Upper lobe of right lung (tissue), 1 donor: Measurements from ENCODE around the gene SWT1. TPM values are rescaled to one million over a fixed set of nuclear protein-coding genes. Genes with fewer than 3 reads are reported as not detected.

Experiments
- ATAC-seq: fragments of 200-7000 bp; cut with Tn5 transposase; one replicate; pipeline ENCODE4 v1.9.1; 2020; ENCODE audit warnings: mild to moderate bottlenecking, moderate library complexity
- DNase-seq: peaks from one replicate; pipeline ENCODE4 v3.0.0-alpha.2; 2020
- H3K27ac ChIP-seq: fragments of 200-600 bp; one replicate; pipeline ENCODE4 v1.8.0; 2022
- H3K27me3 ChIP-seq: fragments of 200-600 bp; one replicate; pipeline ENCODE4 v1.8.0; 2022; ENCODE audit warnings: mild to moderate bottlenecking
- H3K36me3 ChIP-seq: fragments of 200-600 bp; one replicate; pipeline ENCODE4 v1.8.0; 2022
- H3K4me1 ChIP-seq: fragments of 200-600 bp; one replicate; pipeline ENCODE4 v1.8.0; 2022
- H3K4me3 ChIP-seq: fragments of 200-600 bp; one replicate; pipeline ENCODE4 v1.8.0; 2022; ENCODE audit warnings: mild to moderate bottlenecking
- H3K9me3 ChIP-seq: fragments of 200-600 bp; one replicate; pipeline ENCODE4 v1.8.0; 2022
- CTCF ChIP-seq: fragments of 200-600 bp; IDR thresholded peaks from one replicate; pipeline ENCODE4 v1.8.0; 2022; ENCODE audit warnings: antibody characterized with exemption
- intact Hi-C: fragments of 100-400 bp; cut with DNase I; formaldehyde crosslinking; loops from one replicate; pipeline ENCODE4 v1.11.0; 2022
- total RNA-seq: library from RNA; stranded (reverse); fragmentation: NEBNext Ultra II Directional; extraction: Animal tissue kit (Norgen Biotek cat#: 25700); gene quantifications from one replicate; pipeline ENCODE4 v1.2.1, GENCODE V29; 2021
- donor health status: DM: no; HTN: yes; CAD: no; lungs with severe emphysema.

Gene SWT1
- total RNA-seq, 1 donor from 2014 or later = 7.2 TPM

DNA sequence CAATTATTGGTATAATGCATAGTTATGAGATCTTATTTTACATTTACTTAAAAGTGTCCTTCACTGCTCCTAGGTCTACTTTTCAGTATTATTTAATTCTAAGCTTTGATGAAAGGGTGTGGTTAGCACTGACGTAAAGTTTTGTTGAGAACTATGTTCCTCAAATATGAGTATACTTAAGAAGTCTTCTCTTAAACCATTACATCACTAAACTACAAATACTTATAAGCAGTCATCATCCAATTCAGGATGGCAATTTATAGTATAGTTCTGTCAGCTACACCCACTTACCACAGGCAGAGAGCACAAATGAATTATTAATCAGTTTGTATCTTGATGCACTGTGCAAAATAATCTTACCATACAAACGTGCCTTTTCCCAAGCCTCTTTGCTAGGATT lies 27.3 kb upstream of the SWT1 start:
- ATAC-seq = no peak
- peaks cover 70% of the 10 kb centered on the region for H3K36me3 ChIP-seq
- no peak for TF ChIP-seq CTCF

GRCh38 chr1:185132534-185132933 lies 24.4 kb upstream of the SWT1 start:
- H3K36me3 ChIP-seq = peaks cover 71% of the 10 kb centered on the region
- no peaks in the 10 kb centered on the region for H3K9me3 ChIP-seq
- ATAC-seq (no peak), DNase-seq (no peak)
- H3K27me3 ChIP-seq = no peaks in the 10 kb centered on the region
- no peak overlapping the region for H3K4me3 ChIP-seq
- TF ChIP-seq CTCF = no peak
- intact Hi-C loops = no loop called here
- H3K4me1 ChIP-seq = no peaks in the 10 kb centered on the region
- no peak overlapping the region for H3K27ac ChIP-seq

More for the DNA sequence above, 27.3 kb upstream of the SWT1 start:
- Histone ChIP-seq H3K27ac (no peak overlapping the region), H3K4me3 (no peak overlapping the region), H3K9me3 (no peaks in the 10 kb centered on the region), H3K4me1 (no peaks in the 10 kb centered on the region), H3K27me3 (no peaks in the 10 kb centered on the region)
- DNase-seq = no peak
- intact Hi-C loops = no loop called here

GRCh38 chr1:185137896-185138545 lies 18.9 kb upstream of the SWT1 start:
- intact Hi-C loops = no loop called here
- Histone ChIP-seq H3K4me1 (no peaks in the 10 kb centered on the region), H3K27ac (no peak overlapping the region), H3K36me3 (peaks cover 90% of the 10 kb centered on the region), H3K4me3 (no peak overlapping the region), H3K27me3 (no peaks in the 10 kb centered on the region), H3K9me3 (no peaks in the 10 kb centered on the region)
- ATAC-seq (no peak), DNase-seq (no peak)
- no peak for TF ChIP-seq CTCF

- DNase-seq (no peak), ATAC-seq (no peak)
- H3K4me3 ChIP-seq = no peak overlapping the region
- H3K4me1 ChIP-seq = no peaks in the 10 kb centered on the region
- H3K27ac ChIP-seq = no peak overlapping the region
- no peaks in the 10 kb centered on the region for H3K9me3 ChIP-seq
- no peaks in the 10 kb centered on the region for H3K27me3 ChIP-seq
- TF ChIP-seq CTCF = no peak
- intact Hi-C loops = no loop called here
- peaks cover 88% of the 10 kb centered on the region for H3K36me3 ChIP-seq
Measured at GRCh38 chr1:185139246-185139645, 17.7 kb upstream of the SWT1 start.

GRCh38 chr1:185144233-185144632 lies 12.7 kb upstream of the SWT1 start:
- no peak for DNase-seq
- Histone ChIP-seq H3K27ac (no peak overlapping the region), H3K36me3 (peaks cover 85% of the 10 kb centered on the region), H3K4me1 (no peaks in the 10 kb centered on the region), H3K9me3 (no peaks in the 10 kb centered on the region), H3K27me3 (no peaks in the 10 kb centered on the region), H3K4me3 (no peak overlapping the region)
- no peak for ATAC-seq
- intact Hi-C loops = no loop called here
- TF ChIP-seq CTCF = no peak

GRCh38 chr1:185151215-185151614 lies 5.8 kb upstream of the SWT1 start:
- Histone ChIP-seq H3K4me3 (no peak overlapping the region), H3K27me3 (no peaks in the 10 kb centered on the region), H3K27ac (no peak overlapping the region), H3K9me3 (no peaks in the 10 kb centered on the region), H3K36me3 (peaks cover 42% of the 10 kb centered on the region), H3K4me1 (peaks cover 30% of the 10 kb centered on the region)
- intact Hi-C loops = no loop called here
- DNase-seq (no peak), ATAC-seq (no peak)
- no peak for TF ChIP-seq CTCF
